Liver (tissue), 9 donors: ENCODE results near the gene SLMAP. TPM values are rescaled to one million over a fixed set of nuclear protein-coding genes. Genes with fewer than 3 reads are reported as not detected.

Experiments used
- DNase-seq: peaks from one replicate; pipeline ENCODE4 v3.0.0-alpha.2; 2017; ENCODE audit warnings: low spot score
- H3K27ac ChIP-seq, 2 donors: one replicate each; pipeline ENCODE4 v1.7.0; 2013; ENCODE audit warnings: inconsistent platforms in 2 of 2, low read length in 2 of 2, control low read depth in 1 of 2, low read depth in 1 of 2, mild to moderate bottlenecking in 1 of 2
- H3K27me3 ChIP-seq, 4 donors: one replicate each; pipeline versions ENCODE4 v1.6.1 to v1.7.0; 2013; ENCODE audit warnings: low read length in 3 of 4, inconsistent platforms in 1 of 4, mild to moderate bottlenecking in 1 of 4, moderate library complexity in 1 of 4; ENCODE audit not compliant: control insufficient read depth in 4 of 4, insufficient read depth in 4 of 4
- H3K36me3 ChIP-seq, 4 donors: one replicate each; pipeline versions ENCODE4 v1.6.1 to v1.7.0; 2013; ENCODE audit warnings: low read length in 3 of 4, mild to moderate bottlenecking in 3 of 4, low read depth in 1 of 4, moderate library complexity in 1 of 4; ENCODE audit not compliant: control insufficient read depth in 4 of 4, insufficient read depth in 3 of 4
- H3K4me1 ChIP-seq, 4 donors: one replicate each; pipeline versions ENCODE4 v1.6.1 to v1.7.0; 2013; ENCODE audit warnings: low read length in 3 of 4, mild to moderate bottlenecking in 3 of 4, moderate library complexity in 1 of 4; ENCODE audit not compliant: control insufficient read depth in 4 of 4, insufficient read depth in 4 of 4
- H3K4me3 ChIP-seq, 3 donors: one replicate each; pipeline versions ENCODE4 v1.6.1 to v1.7.0; 2013; ENCODE audit warnings: low read length in 3 of 3, control low read depth in 1 of 3, low read depth in 1 of 3, mild to moderate bottlenecking in 1 of 3
- H3K9ac ChIP-seq, 2 donors: one replicate each; pipeline ENCODE4 v1.7.0; 2013; ENCODE audit warnings: low read length in 2 of 2, mild to moderate bottlenecking in 2 of 2, moderate library complexity in 2 of 2, control low read depth in 1 of 2, low read depth in 1 of 2
- H3K9me3 ChIP-seq, 4 donors: one replicate each; pipeline versions ENCODE4 v1.6.1 to v1.7.0; 2013; ENCODE audit warnings: low read length in 3 of 4; ENCODE audit not compliant: control insufficient read depth in 4 of 4
- EGR1 ChIP-seq, 2 donors: IDR thresholded peaks; 2 replicates each; pipeline ENCODE4 v1.6.1; 2016 to 2018; ENCODE audit warnings: antibody characterized with exemption in 2 of 2, low read depth in 2 of 2
- FOXA1 ChIP-seq: IDR thresholded peaks from 2 replicates; pipeline ENCODE4 v1.6.1; 2016; ENCODE audit warnings: antibody characterized with exemption
- FOXA2 ChIP-seq: IDR thresholded peaks from 2 replicates; pipeline ENCODE4 v1.6.1; 2016; ENCODE audit warnings: antibody characterized with exemption
- GABPA ChIP-seq, 2 donors: IDR thresholded peaks in 1 of 2; conservative IDR thresholded peaks in 1 of 2; 2 replicates each; pipeline ENCODE4 v1.6.1; 2016; ENCODE audit warnings: antibody characterized with exemption in 2 of 2, mild to moderate bottlenecking in 1 of 2, moderate library complexity in 1 of 2
- HNF4A ChIP-seq, 2 donors: conservative IDR thresholded peaks; 2 replicates each; pipeline ENCODE4 v1.6.1; 2016; ENCODE audit warnings: antibody characterized with exemption in 2 of 2, mild to moderate bottlenecking in 2 of 2
- HNF4G ChIP-seq: IDR thresholded peaks from 2 replicates; pipeline ENCODE4 v1.6.1; 2016; ENCODE audit warnings: antibody characterized with exemption
- JUND ChIP-seq, 2 donors: IDR thresholded peaks; 2 replicates each; pipeline ENCODE4 v1.6.1; 2016; ENCODE audit warnings: antibody characterized with exemption in 2 of 2
- NR2F2 ChIP-seq: IDR thresholded peaks from 2 replicates; pipeline ENCODE4 v1.6.1; 2016; ENCODE audit warnings: antibody characterized with exemption
- RAD21 ChIP-seq, 2 donors: IDR thresholded peaks; 2 replicates each; pipeline ENCODE4 v1.6.1; 2016; ENCODE audit warnings: antibody characterized with exemption in 2 of 2, mild to moderate bottlenecking in 2 of 2
- RXRA ChIP-seq, 2 donors: IDR thresholded peaks; 2 replicates each; pipeline ENCODE4 v1.6.1; 2017 to 2018; ENCODE audit warnings: antibody characterized with exemption in 2 of 2, mild to moderate bottlenecking in 1 of 2
- YY1 ChIP-seq: IDR thresholded peaks from 2 replicates; pipeline ENCODE4 v1.6.1; 2016; ENCODE audit warnings: antibody characterized with exemption, mild to moderate bottlenecking
- ZBTB33 ChIP-seq: IDR thresholded peaks from 2 replicates; pipeline ENCODE4 v1.6.1; 2016; ENCODE audit warnings: antibody characterized with exemption
- WGBS: extraction: QIAGEN DNeasy Blood & Tissue Kit; methylation state at CpG from one replicate; pipeline ENCODE4 v1.1.7; 2013; 5-methylcytosine and 5-hydroxymethylcytosine counted together
- polyA plus RNA-seq, 2 donors: library from polyadenylated mRNA; stranded (reverse) in 1 of 2; unstranded in 1 of 2; fragments of 200-250 nt in 1 of 2; fragments of >200 nt in 1 of 2; fragmentation: Nextera tagmentation in 1 of 2; extraction: Ambion mirVana in 1 of 2; gene quantifications; one replicate each; pipeline versions ENCODE4 v1.2.1 to v1.2.3, GENCODE V29; 2013 to 2015
- total RNA-seq, 2 donors: library from RNA; depleted of rRNA; stranded (reverse); fragments of >200 nt; gene quantifications; one replicate each; pipeline ENCODE4 v1.2.3, GENCODE V29; 2014
- TF ChIP-seq, protein P1 (sequence below): IDR thresholded peaks from 2 replicates; pipeline ENCODE4 v1.6.1; 2016; ENCODE audit warnings: antibody characterized with exemption, mild to moderate bottlenecking
- donor health status: healthy.
- donor health status: healthy.
- donor health status: healthy.
- donor health status: healthy.
- donor health status: healthy.

Gene SLMAP
- total and polyA plus RNA-seq, 4 donors: 10.2 to 37.8 (median 19.4) TPM

DNA sequence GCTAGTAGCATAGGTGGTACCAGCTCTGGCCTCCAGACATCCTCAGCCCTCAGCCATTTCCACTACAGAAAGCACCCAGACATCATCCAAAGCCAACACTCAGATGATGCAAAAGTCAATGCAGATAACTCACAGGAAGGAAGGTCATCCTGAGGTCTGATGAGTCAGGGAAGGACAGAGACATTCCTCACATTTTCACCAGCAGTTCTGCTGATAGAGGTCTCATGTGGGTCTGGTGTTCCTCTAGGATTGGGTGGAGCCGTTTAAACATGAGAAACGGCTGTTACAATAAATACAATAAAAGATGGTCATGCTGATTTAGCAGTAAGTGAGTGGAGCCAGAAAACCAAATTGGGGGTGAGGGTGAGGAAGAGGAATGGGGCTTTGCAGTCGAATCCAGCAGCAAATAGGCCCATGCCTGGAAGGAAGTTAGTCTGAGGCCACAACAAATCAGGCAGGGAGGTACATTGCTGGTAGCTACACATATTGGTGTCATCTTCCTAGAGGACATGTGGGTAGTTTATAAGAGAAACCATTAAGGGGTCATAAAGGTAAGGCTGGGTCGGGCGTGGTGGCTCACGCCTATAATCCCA lies 218.8 kb downstream of the SLMAP start:
- TF ChIP-seq RXRA (IDR thresholded peaks at IDR 0.05): peak; percentile 28 to 46
- no peak for TF ChIP-seq HNF4G
- TF ChIP-seq JUND (IDR thresholded peaks at IDR 0.05): peak in 1 of 2 donors; percentile 57
- TF ChIP-seq NR2F2: peak; percentile 91
- no peak for TF ChIP-seq HNF4A (conservative IDR thresholded peaks at IDR 0.05)
- Histone ChIP-seq H3K27me3 (no peaks in the 10 kb centered on the region), H3K4me1 (no peaks in the 10 kb centered on the region), H3K27ac (no peak overlapping the region), H3K9me3 (no peaks in the 10 kb centered on the region), H3K9ac (no peak overlapping the region), H3K4me3 (no peak overlapping the region), H3K36me3 (no peaks in the 10 kb centered on the region)
- no peak for DNase-seq
- 70% methylated on average over 6 of the region's 6 CpGs for WGBS

GRCh38 chr3:57977818-57978235 lies 221.7 kb downstream of the SLMAP start:
- Histone ChIP-seq H3K4me3 (no peak overlapping the region), H3K9me3 (no peaks in the 10 kb centered on the region), H3K27me3 (no peaks in the 10 kb centered on the region), H3K4me1 (no peaks in the 10 kb centered on the region), H3K36me3 (no peaks in the 10 kb centered on the region), H3K27ac (no peak overlapping the region), H3K9ac (no peak overlapping the region)
- 48% methylated on average over 4 of the region's 4 CpGs for WGBS
- DNase-seq: no peak
- no peak for TF ChIP-seq NR2F2
- no peak for TF ChIP-seq FOXA2
- TF ChIP-seq HNF4G: no peak
- no peak for TF ChIP-seq RAD21 (IDR thresholded peaks at IDR 0.05)
- TF ChIP-seq ZBTB33: no peak
- no peak for TF ChIP-seq GABPA (IDR thresholded peaks at IDR 0.05 in 1 of 2, conservative IDR thresholded peaks at IDR 0.05 in 1 of 2)
- no peak for TF ChIP-seq EGR1 (IDR thresholded peaks at IDR 0.05; ENCODE audit: low read depth in 2 of 2)
- no peak for TF ChIP-seq YY1

DNA sequence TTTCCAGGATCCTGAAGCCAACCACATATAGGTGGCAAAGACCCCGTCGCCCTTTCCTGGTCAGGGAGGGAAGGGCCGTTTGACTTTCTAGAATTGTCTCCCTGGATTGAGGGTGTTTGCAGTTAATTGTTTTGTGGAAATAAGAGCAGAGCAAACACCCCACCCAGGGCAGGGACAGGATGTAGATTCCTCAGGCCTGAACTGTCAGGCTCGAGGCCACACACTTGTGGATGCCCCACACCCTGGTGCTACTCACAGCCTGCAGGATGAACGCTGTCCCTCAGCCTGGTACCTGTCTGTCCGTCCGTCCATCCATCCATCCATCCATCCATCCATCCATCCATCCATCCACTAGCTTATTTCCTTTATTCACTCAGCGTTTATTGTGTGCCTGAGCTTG lies 222.2 kb downstream of the SLMAP start:
- 77% methylated on average over 8 of the region's 8 CpGs for WGBS
- Histone ChIP-seq H3K27ac (no peak overlapping the region), H3K9me3 (no peaks in the 10 kb centered on the region), H3K27me3 (no peaks in the 10 kb centered on the region), H3K4me3 (no peak overlapping the region), H3K9ac (no peak overlapping the region), H3K4me1 (no peaks in the 10 kb centered on the region), H3K36me3 (no peaks in the 10 kb centered on the region)
- DNase-seq: no peak
- TF ChIP-seq, protein P1, sequence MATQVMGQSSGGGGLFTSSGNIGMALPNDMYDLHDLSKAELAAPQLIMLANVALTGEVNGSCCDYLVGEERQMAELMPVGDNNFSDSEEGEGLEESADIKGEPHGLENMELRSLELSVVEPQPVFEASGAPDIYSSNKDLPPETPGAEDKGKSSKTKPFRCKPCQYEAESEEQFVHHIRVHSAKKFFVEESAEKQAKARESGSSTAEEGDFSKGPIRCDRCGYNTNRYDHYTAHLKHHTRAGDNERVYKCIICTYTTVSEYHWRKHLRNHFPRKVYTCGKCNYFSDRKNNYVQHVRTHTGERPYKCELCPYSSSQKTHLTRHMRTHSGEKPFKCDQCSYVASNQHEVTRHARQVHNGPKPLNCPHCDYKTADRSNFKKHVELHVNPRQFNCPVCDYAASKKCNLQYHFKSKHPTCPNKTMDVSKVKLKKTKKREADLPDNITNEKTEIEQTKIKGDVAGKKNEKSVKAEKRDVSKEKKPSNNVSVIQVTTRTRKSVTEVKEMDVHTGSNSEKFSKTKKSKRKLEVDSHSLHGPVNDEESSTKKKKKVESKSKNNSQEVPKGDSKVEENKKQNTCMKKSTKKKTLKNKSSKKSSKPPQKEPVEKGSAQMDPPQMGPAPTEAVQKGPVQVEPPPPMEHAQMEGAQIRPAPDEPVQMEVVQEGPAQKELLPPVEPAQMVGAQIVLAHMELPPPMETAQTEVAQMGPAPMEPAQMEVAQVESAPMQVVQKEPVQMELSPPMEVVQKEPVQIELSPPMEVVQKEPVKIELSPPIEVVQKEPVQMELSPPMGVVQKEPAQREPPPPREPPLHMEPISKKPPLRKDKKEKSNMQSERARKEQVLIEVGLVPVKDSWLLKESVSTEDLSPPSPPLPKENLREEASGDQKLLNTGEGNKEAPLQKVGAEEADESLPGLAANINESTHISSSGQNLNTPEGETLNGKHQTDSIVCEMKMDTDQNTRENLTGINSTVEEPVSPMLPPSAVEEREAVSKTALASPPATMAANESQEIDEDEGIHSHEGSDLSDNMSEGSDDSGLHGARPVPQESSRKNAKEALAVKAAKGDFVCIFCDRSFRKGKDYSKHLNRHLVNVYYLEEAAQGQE: no peak
- TF ChIP-seq EGR1 (IDR thresholded peaks at IDR 0.05; ENCODE audit: low read depth in 2 of 2) (no peak), ZBTB33 (no peak), FOXA1 (no peak)
